ENCODE data around the gene ABR. TPM values are rescaled to one million over a fixed set of nuclear protein-coding genes. Genes with fewer than 3 reads are reported as not detected.

ABR gene
- total RNA-seq, 1 donor from 2014 or later: 92.7 TPM

DNA sequence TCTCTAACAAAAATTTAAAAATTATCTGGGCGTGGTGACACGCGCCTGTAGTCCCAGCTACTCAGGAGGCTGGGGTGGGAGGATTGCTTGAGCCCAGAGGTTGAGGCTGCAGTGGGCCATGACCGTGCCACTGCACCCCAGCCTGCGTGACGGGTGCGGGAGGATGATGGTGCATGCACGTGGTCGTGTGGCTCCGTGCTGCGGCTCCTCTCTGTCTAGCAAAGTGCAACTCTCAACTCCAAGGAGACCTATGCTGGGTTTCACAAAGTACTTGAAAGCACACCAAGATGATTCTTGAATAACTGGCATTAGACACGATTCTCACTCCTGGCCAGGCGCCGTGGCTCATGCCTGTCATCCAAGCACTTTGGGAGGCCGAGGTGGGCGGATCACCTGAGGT lies 226.0 kb downstream of the ABR start:
- no peaks in the 10 kb centered on the region for H3K27me3 ChIP-seq
- Mint-ChIP-seq H3K9me3 (peaks cover 5% of the 10 kb centered on the region), H3K4me3 (no peak overlapping the region), H3K27me3 (ENCODE audit: insufficient read depth, low read depth) (peaks cover 13% of the 10 kb centered on the region), H3K36me3 (peaks cover 32% of the 10 kb centered on the region), H3K27ac (peak overlapping the region; percentile 80), H3K4me1 (peaks cover 50% of the 10 kb centered on the region)
- no peak overlapping the region for H3K4me3 ChIP-seq
- TF ChIP-seq, protein P1, sequence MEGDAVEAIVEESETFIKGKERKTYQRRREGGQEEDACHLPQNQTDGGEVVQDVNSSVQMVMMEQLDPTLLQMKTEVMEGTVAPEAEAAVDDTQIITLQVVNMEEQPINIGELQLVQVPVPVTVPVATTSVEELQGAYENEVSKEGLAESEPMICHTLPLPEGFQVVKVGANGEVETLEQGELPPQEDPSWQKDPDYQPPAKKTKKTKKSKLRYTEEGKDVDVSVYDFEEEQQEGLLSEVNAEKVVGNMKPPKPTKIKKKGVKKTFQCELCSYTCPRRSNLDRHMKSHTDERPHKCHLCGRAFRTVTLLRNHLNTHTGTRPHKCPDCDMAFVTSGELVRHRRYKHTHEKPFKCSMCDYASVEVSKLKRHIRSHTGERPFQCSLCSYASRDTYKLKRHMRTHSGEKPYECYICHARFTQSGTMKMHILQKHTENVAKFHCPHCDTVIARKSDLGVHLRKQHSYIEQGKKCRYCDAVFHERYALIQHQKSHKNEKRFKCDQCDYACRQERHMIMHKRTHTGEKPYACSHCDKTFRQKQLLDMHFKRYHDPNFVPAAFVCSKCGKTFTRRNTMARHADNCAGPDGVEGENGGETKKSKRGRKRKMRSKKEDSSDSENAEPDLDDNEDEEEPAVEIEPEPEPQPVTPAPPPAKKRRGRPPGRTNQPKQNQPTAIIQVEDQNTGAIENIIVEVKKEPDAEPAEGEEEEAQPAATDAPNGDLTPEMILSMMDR (IDR thresholded peaks at IDR 0.05): no peak
- TF ChIP-seq EZH2 (IDR thresholded peaks at IDR 0.05) (no peak), EZH2phosphoT487 (IDR thresholded peaks at IDR 0.05) (no peak)
- no peak overlapping the region for H3K9ac ChIP-seq
- peaks cover 17% of the 10 kb centered on the region for H3K4me1 ChIP-seq
- H3F3A ChIP-seq (ENCODE audit: low read depth): peaks cover 36% of the 10 kb centered on the region
- peaks cover 53% of the 10 kb centered on the region for H3K79me2 ChIP-seq (ENCODE audit: low read depth)
- H3K36me3 ChIP-seq: no peaks in the 10 kb centered on the region
- H3K4me2 ChIP-seq: no peak overlapping the region
- H3K27ac ChIP-seq: no peak overlapping the region
- no peak for DNase-seq (ENCODE audit: low spot score)
- no peaks in the 10 kb centered on the region for H3K9me3 ChIP-seq (ENCODE audit: low read depth)
- H4K20me1 ChIP-seq (ENCODE audit: low read depth): peaks cover 54% of the 10 kb centered on the region
- no peak overlapping the region for H2AFZ ChIP-seq (replicated peaks)

Small RNA genes within 50 kb of the gene (microRNA-seq; reads per million reads assigned to microRNA genes)
- gene MIR3183: not detected

Small RNA genes within 50 kb of the gene (small RNA-seq; reads per million reads assigned to genes)
- not detected for gene AC016292.2
- not detected for gene MIR3183
- gene RF00017: not detected

Other genes starting within 250 kb of the ABR start
- gene NXN, start 200.2 kb downstream of the ABR start, total RNA-seq (ENCODE audit: low replicate concordance): 35.9 and 69.4 TPM in 2 replicates
- 11.7 and 15.7 TPM in 2 replicates for gene TIMM22, start 182.9 kb downstream of the ABR start, total RNA-seq (ENCODE audit: low replicate concordance)
- gene BHLHA9, start 90.5 kb upstream of the ABR start, total RNA-seq (ENCODE audit: low replicate concordance): not detected in 2 replicates
- gene TRARG1, start 99.7 kb upstream of the ABR start, total RNA-seq (ENCODE audit: low replicate concordance): 0.06 TPM in 1 of 2 replicates, not detected in the other
- gene YWHAE, start 220.2 kb upstream of the ABR start, total RNA-seq (ENCODE audit: low replicate concordance): 1,602 and 2,181 TPM in 2 replicates